K562 (cell line): ENCODE data around the gene ABLIM1. TPM values are rescaled to one million over a fixed set of nuclear protein-coding genes. Genes with fewer than 3 reads are reported as not detected.

ENCODE experiments used
- FOXJ3 ChIP-seq: sonication (generic); formaldehyde crosslinking; IDR thresholded peaks from 2 replicates; pipeline ENCODE4 v1.4.0; 2020; ENCODE audit warnings: mild to moderate bottlenecking, missing genetic modification reagents
- TAF15 ChIP-seq: fragments of 200-400 bp; formaldehyde crosslinking; IDR thresholded peaks from 2 replicates; pipeline ENCODE4 v1.6.1; 2017; ENCODE audit warnings: mild to moderate bottlenecking, low read depth, low read length, moderate library complexity
- ZKSCAN8 ChIP-seq: fragments of 200-800 bp; sonication (Bioruptor generic); IDR thresholded peaks from 2 replicates; pipeline ENCODE4 v1.6.1; 2016; ENCODE audit warnings: missing genetic modification characterization, missing compliant biosample characterization
- ZNF280B ChIP-seq: fragments of 250-450 bp; sonication (Bioruptor Pico); IDR thresholded peaks from 2 replicates; pipeline ENCODE4 v1.5.1; 2021; ENCODE audit warnings: mild to moderate bottlenecking
- polyA plus RNA-seq, 8 experiments: library from polyadenylated mRNA; depleted of rRNA in 4 of 8; stranded (reverse) in 5 of 8; unstranded in 3 of 8; fragments of >200 nt; fragmentation: Nextera tagmentation in 2 of 8; fragmentation: Illumina TruSeq in 1 of 8; extraction: Ambion mirVana in 2 of 8; extraction: Trizol in 1 of 8; gene quantifications; 2 replicates each; pipeline versions ENCODE4 v1.2.1 to v1.2.3, GENCODE V29; 2011 to 2014; ENCODE audit warnings: inconsistent platforms in 1 of 8, missing spikeins in 1 of 8
- total RNA-seq, 7 experiments: library from RNA; depleted of rRNA in 6 of 7; stranded (reverse); fragments of >200 nt in 6 of 7; fragmentation: Illumina TruSeq in 2 of 7; extraction: Trizol in 2 of 7; gene quantifications; 2 replicates each; pipeline versions ENCODE4 v1.2.1 to v1.2.3, GENCODE V29; 2011 to 2021; ENCODE audit warnings: low replicate concordance in 1 of 7
- TF ChIP-seq, protein P1 (sequence below): sonication (generic); formaldehyde crosslinking; IDR thresholded peaks from 2 replicates; pipeline ENCODE4 v1.4.0; 2020; ENCODE audit warnings: mild to moderate bottlenecking, missing genetic modification reagents
- TF ChIP-seq, protein P2 (sequence below): fragments of 450-650 bp; formaldehyde crosslinking; IDR thresholded peaks from 2 replicates; pipeline ENCODE4 v1.4.0; 2020; ENCODE audit warnings: mild to moderate bottlenecking, moderate library complexity
- TF ChIP-seq, protein P3 (sequence below): IDR thresholded peaks from 2 replicates; pipeline ENCODE4 v1.6.1; 2011; ENCODE audit warnings: borderline replicate concordance, low read depth, mild to moderate bottlenecking, moderate library complexity, low read length; ENCODE audit not compliant: insufficient read depth, poor library complexity, severe bottlenecking

The ABLIM1 gene
- total and polyA plus RNA-seq, 9 of the 15 experiments (the other 6 are each of a cell fraction or from before 2014, with no cell fraction given), result 0.07 to 0.49 (median 0.14) TPM; not detected in 6

- TF ChIP-seq ZNF280B (CRISPR knock-in tag), result no peak
- TF ChIP-seq, protein P1, sequence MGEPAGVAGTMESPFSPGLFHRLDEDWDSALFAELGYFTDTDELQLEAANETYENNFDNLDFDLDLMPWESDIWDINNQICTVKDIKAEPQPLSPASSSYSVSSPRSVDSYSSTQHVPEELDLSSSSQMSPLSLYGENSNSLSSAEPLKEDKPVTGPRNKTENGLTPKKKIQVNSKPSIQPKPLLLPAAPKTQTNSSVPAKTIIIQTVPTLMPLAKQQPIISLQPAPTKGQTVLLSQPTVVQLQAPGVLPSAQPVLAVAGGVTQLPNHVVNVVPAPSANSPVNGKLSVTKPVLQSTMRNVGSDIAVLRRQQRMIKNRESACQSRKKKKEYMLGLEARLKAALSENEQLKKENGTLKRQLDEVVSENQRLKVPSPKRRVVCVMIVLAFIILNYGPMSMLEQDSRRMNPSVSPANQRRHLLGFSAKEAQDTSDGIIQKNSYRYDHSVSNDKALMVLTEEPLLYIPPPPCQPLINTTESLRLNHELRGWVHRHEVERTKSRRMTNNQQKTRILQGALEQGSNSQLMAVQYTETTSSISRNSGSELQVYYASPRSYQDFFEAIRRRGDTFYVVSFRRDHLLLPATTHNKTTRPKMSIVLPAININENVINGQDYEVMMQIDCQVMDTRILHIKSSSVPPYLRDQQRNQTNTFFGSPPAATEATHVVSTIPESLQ, result no peak
- no peak for TF ChIP-seq ZKSCAN8
- TF ChIP-seq, protein P2, sequence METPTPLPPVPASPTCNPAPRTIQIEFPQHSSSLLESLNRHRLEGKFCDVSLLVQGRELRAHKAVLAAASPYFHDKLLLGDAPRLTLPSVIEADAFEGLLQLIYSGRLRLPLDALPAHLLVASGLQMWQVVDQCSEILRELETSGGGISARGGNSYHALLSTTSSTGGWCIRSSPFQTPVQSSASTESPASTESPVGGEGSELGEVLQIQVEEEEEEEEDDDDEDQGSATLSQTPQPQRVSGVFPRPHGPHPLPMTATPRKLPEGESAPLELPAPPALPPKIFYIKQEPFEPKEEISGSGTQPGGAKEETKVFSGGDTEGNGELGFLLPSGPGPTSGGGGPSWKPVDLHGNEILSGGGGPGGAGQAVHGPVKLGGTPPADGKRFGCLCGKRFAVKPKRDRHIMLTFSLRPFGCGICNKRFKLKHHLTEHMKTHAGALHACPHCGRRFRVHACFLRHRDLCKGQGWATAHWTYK, result no peak
- TF ChIP-seq, protein P3, sequence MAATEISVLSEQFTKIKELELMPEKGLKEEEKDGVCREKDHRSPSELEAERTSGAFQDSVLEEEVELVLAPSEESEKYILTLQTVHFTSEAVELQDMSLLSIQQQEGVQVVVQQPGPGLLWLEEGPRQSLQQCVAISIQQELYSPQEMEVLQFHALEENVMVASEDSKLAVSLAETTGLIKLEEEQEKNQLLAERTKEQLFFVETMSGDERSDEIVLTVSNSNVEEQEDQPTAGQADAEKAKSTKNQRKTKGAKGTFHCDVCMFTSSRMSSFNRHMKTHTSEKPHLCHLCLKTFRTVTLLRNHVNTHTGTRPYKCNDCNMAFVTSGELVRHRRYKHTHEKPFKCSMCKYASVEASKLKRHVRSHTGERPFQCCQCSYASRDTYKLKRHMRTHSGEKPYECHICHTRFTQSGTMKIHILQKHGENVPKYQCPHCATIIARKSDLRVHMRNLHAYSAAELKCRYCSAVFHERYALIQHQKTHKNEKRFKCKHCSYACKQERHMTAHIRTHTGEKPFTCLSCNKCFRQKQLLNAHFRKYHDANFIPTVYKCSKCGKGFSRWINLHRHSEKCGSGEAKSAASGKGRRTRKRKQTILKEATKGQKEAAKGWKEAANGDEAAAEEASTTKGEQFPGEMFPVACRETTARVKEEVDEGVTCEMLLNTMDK, result no peak
- TF ChIP-seq FOXJ3, result no peak
- TF ChIP-seq TAF15, result no peak
Observed at GRCh38 chr10:114662646-114663217, 4.7 kb upstream of the ABLIM1 start (continued).
